ENCODE data around the gene FGGY.

DNA sequence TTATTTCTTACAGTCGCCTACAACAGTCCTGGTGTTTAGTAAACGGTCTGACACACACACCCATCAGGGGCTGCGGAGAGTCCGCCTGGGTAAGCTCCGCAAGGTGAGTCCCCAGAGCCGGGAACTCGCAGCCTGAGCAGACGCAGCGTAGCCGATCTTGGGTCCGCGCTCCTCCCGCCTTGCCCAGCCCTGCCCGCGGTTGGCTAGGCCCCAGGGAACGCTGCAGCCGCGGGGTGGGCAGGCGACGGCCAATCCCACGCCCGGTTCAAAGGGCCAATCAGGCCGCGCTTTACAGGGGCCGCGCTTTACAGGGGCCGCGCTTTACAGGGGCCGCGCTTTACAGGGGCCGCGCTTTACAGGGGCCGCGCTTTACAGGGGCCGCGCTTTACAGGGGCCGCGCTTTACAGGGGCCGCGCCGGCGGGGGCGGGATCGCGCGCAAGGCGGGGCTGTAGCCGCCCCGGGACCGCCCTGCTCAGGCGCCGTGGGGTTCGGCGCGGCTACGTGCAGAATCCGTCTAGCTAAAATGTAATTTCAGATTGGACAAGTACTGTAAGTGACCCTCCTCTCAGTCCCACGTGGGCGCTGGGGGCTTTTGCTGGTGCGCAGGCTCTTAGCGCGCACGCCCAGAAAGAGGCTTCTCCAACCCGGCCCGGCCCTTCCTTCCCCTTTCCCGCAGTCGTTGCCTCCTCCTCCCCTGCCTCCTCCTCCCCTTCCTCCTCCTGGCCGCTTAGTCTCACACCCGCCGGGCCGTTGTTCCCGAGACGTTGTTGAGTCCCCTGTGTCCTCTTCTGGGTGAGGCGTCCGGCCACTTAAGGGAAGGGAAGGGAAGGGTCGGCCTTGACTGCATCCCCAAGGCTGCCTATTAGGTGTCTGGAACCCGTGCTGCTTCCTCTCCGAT lies at the start of gene FGGY:
- TF ChIP-seq, protein P1, sequence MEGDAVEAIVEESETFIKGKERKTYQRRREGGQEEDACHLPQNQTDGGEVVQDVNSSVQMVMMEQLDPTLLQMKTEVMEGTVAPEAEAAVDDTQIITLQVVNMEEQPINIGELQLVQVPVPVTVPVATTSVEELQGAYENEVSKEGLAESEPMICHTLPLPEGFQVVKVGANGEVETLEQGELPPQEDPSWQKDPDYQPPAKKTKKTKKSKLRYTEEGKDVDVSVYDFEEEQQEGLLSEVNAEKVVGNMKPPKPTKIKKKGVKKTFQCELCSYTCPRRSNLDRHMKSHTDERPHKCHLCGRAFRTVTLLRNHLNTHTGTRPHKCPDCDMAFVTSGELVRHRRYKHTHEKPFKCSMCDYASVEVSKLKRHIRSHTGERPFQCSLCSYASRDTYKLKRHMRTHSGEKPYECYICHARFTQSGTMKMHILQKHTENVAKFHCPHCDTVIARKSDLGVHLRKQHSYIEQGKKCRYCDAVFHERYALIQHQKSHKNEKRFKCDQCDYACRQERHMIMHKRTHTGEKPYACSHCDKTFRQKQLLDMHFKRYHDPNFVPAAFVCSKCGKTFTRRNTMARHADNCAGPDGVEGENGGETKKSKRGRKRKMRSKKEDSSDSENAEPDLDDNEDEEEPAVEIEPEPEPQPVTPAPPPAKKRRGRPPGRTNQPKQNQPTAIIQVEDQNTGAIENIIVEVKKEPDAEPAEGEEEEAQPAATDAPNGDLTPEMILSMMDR (IDR thresholded peaks at IDR 0.05), result no peak
- TF ChIP-seq POLR2AphosphoS5 (IDR thresholded peaks at IDR 0.05), result peak in 2 of 3 donors; percentile 65 to 74
